ENCODE measurements around the gene TMEM120B. TPM values are rescaled to one million over a fixed set of nuclear protein-coding genes. Genes with fewer than 3 reads are reported as not detected.
"Not testable (repeated sequence)": the region's sequence is repeated elsewhere in the genome, so short reads cannot be mapped to it uniquely, and the experiment has no call there.

The TMEM120B gene
- total RNA-seq, 1 donor from 2014 or later: 8.5 TPM

GRCh38 chr12:121708313-121709063 is 4.1 kb upstream of the TMEM120B start:
- intact Hi-C loops (cut with micrococcal nuclease): no loop called here

GRCh38 chr12:121709064-121709424 is 3.5 kb upstream of the TMEM120B start:
- intact Hi-C loops (cut with micrococcal nuclease): not testable (repeated sequence)

- intact Hi-C loops (cut with micrococcal nuclease): no loop called here
Observed at GRCh38 chr12:121709478-121709961, 3.0 kb upstream of the TMEM120B start.

GRCh38 chr12:121711361-121712189 is 977 bp upstream of the TMEM120B start:
- intact Hi-C loops (cut with micrococcal nuclease): loop anchor here (1.0 to 5.0 kb wide), 5 partner anchors 24 to 177 kb away; partner anchors contain the start of gene PSMD9

- intact Hi-C loops (cut with micrococcal nuclease): loop anchor here (1.0 to 5.0 kb wide), 5 partner anchors 25 to 176 kb away; partner anchors contain the start of gene PSMD9
Observed at GRCh38 chr12:121712190-121712460, 427 bp upstream of the TMEM120B start.

- intact Hi-C loops (cut with micrococcal nuclease): loop anchor here (2.0 to 5.0 kb wide), 2 partner anchors 59 to 81 kb away; no protein-coding TSS in a partner anchor
Observed at GRCh38 chr12:121713257-121713777, 765 bp downstream of the TMEM120B start.

GRCh38 chr12:121713793-121714192 is 1.2 kb downstream of the TMEM120B start:
- intact Hi-C loops (cut with micrococcal nuclease): loop anchor here (2.0 to 5.0 kb wide), 2 partner anchors 59 to 81 kb away; no protein-coding TSS in a partner anchor

GRCh38 chr12:121715055-121715454 is 2.5 kb downstream of the TMEM120B start:
- intact Hi-C loops (cut with micrococcal nuclease): not testable (repeated sequence)

GRCh38 chr12:121715862-121716435 is 3.4 kb downstream of the TMEM120B start:
- intact Hi-C loops (cut with micrococcal nuclease): no loop called here

GRCh38 chr12:121717041-121717699 is 4.6 kb downstream of the TMEM120B start:
- intact Hi-C loops (cut with micrococcal nuclease): no loop called here

- intact Hi-C loops (cut with micrococcal nuclease): no loop called here
Observed at GRCh38 chr12:121718653-121719239, 6.2 kb downstream of the TMEM120B start.

GRCh38 chr12:121719926-121720414 is 7.4 kb downstream of the TMEM120B start:
- intact Hi-C loops (cut with micrococcal nuclease): no loop called here

- intact Hi-C loops (cut with micrococcal nuclease): no loop called here
Observed at GRCh38 chr12:121720762-121721161, 8.2 kb downstream of the TMEM120B start.

GRCh38 chr12:121722511-121722910 is 10.0 kb downstream of the TMEM120B start:
- intact Hi-C loops (cut with micrococcal nuclease): no loop called here

GRCh38 chr12:121723200-121723599 is 10.6 kb downstream of the TMEM120B start:
- intact Hi-C loops (cut with micrococcal nuclease): no loop called here

GRCh38 chr12:121724925-121725324 is 12.4 kb downstream of the TMEM120B start:
- intact Hi-C loops (cut with micrococcal nuclease): no loop called here

GRCh38 chr12:121725423-121725822 is 12.9 kb downstream of the TMEM120B start:
- intact Hi-C loops (cut with micrococcal nuclease): no loop called here

- intact Hi-C loops (cut with micrococcal nuclease): no loop called here
Observed at GRCh38 chr12:121729021-121729420, 16.5 kb downstream of the TMEM120B start.

GRCh38 chr12:121731473-121731872 is 18.9 kb downstream of the TMEM120B start:
- intact Hi-C loops (cut with micrococcal nuclease): no loop called here

GRCh38 chr12:121733849-121734248 is 21.3 kb downstream of the TMEM120B start:
- intact Hi-C loops (cut with micrococcal nuclease): no loop called here

Data from T-helper 2 cell treated with Interferon-gamma antibody and Interleukin-4, amounts not matched to agents 100 ng/mL and 5 ng/mL, for 36 hours (primary cell).